SK-N-SH treated with all-trans-retinoic acid at 6 μM for 48 hours (cell line): ENCODE results near the gene UBE2V1.

Experiments used
- ZFP3 ChIP-seq: fragments of 250-450 bp; sonication (Bioruptor Pico); IDR thresholded peaks from 2 replicates; pipeline ENCODE4 v1.5.0; 2020; ENCODE audit warnings: mild to moderate bottlenecking, moderate library complexity
- ZFP30 ChIP-seq: fragments of 450-650 bp; formaldehyde crosslinking; IDR thresholded peaks from 2 replicates; pipeline ENCODE4 v1.5.0; 2022; ENCODE audit warnings: mild to moderate bottlenecking, moderate library complexity
- TF ChIP-seq, protein P1 (sequence below): fragments of 250-450 bp; sonication (Bioruptor Pico); IDR thresholded peaks from 2 replicates; pipeline ENCODE4 v1.5.1; 2020; ENCODE audit warnings: low read depth, mild to moderate bottlenecking, moderate library complexity
- TF ChIP-seq, protein P2 (sequence below): fragments of 250-450 bp; sonication (Bioruptor Pico); IDR thresholded peaks from 2 replicates; pipeline ENCODE4 v1.5.1; 2021; ENCODE audit warnings: mild to moderate bottlenecking, moderate library complexity

DNA sequence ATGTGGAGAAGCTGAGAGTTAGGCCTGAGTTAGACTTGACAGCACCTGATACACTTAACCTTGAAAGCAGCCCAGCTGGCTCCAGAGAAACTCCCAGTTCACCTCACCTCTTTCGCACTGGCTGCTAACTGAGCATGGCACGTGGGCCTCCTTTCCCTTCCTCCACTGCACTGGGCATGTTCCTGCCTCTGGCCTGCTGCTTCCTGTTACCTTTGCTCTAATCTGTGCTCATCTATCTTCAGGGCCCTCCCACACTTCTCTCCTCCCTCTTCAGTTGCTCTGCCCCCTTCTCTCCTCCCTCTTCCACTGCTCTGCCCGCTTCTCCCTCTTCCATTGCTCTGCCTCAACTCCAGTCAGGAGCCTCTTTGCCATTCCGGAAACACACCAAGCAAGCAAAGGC, 13.7 kb upstream of the UBE2V1 start:
- TF ChIP-seq ZFP3 (CRISPR knock-in tag): no peak
- TF ChIP-seq ZFP30: no peak
- TF ChIP-seq, protein P1, sequence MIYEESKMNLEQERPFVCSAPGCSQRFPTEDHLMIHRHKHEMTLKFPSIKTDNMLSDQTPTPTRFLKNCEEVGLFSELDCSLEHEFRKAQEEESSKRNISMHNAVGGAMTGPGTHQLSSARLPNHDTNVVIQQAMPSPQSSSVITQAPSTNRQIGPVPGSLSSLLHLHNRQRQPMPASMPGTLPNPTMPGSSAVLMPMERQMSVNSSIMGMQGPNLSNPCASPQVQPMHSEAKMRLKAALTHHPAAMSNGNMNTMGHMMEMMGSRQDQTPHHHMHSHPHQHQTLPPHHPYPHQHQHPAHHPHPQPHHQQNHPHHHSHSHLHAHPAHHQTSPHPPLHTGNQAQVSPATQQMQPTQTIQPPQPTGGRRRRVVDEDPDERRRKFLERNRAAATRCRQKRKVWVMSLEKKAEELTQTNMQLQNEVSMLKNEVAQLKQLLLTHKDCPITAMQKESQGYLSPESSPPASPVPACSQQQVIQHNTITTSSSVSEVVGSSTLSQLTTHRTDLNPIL: no peak
- TF ChIP-seq, protein P2, sequence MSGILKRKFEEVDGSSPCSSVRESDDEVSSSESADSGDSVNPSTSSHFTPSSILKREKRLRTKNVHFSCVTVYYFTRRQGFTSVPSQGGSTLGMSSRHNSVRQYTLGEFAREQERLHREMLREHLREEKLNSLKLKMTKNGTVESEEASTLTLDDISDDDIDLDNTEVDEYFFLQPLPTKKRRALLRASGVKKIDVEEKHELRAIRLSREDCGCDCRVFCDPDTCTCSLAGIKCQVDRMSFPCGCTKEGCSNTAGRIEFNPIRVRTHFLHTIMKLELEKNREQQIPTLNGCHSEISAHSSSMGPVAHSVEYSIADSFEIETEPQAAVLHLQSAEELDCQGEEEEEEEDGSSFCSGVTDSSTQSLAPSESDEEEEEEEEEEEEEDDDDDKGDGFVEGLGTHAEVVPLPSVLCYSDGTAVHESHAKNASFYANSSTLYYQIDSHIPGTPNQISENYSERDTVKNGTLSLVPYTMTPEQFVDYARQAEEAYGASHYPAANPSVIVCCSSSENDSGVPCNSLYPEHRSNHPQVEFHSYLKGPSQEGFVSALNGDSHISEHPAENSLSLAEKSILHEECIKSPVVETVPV (CRISPR knock-in tag): no peak
